H1 (cell line): Measurements from ENCODE around the gene ATCAY. TPM values are rescaled to one million over a fixed set of nuclear protein-coding genes. Genes with fewer than 3 reads are reported as not detected.

Source experiments
- ASH2L ChIP-seq: fragments of 200-600, 300-600 bp; sonication (generic); IDR thresholded peaks from one replicate; pipeline ENCODE4 v1.7.1; 2017; ENCODE audit warnings: low read length
- polyA plus RNA-seq, 7 experiments: library from polyadenylated mRNA; depleted of rRNA in 3 of 7; stranded (reverse) in 5 of 7; unstranded in 2 of 7; fragments of >200 nt in 5 of 7; fragments of 200-250 nt in 2 of 7; gene quantifications; 1 replicate in 5 of 7; 2 replicates in 1 of 7; 4 replicates in 1 of 7; pipeline versions ENCODE4 v1.2.1 to v1.2.3, GENCODE V29; 2011 to 2013; ENCODE audit warnings: missing spikeins in 2 of 7, mixed read lengths in 2 of 7
- total RNA-seq: library from RNA; stranded (reverse); fragmentation: NEBNext Ultra II Directional; extraction: Animal tissue kit (Norgen Biotek cat#: 25700); gene quantifications from 2 replicates; pipeline ENCODE4 v1.2.1, GENCODE V29; 2021

Gene ATCAY
- total and polyA plus RNA-seq, 2 of the 8 experiments (the other 6 are each of a cell fraction or from before 2014, with no cell fraction given): 24.4 to 33.8 TPM

GRCh38 chr19:3839941-3840340 lies 40.5 kb upstream of the ATCAY start (continued):
- TF ChIP-seq ASH2L: no peak
